ENCODE data around the gene SPTY2D1. TPM values are rescaled to one million over a fixed set of nuclear protein-coding genes. Genes with fewer than 3 reads are reported as not detected.

The SPTY2D1 gene
- total RNA-seq, 4 donors from 2014 or later = 14.2 to 19.3 (median 17.8) TPM

- no peak for TF ChIP-seq POLR2A (IDR thresholded peaks at IDR 0.05)
- no peak for TF ChIP-seq CTCF (IDR thresholded peaks at IDR 0.05)
Measured at GRCh38 chr11:18614667-18615066, 19.5 kb downstream of the SPTY2D1 start.

GRCh38 chr11:18612394-18612793, 21.7 kb downstream of the SPTY2D1 start:
- Histone ChIP-seq H3K9me3 (no peaks in the 10 kb centered on the region), H3K4me3 (no peak overlapping the region), H3K36me3 (peaks cover 0 to 76% (median 0%) of the 10 kb centered on the region in 3 donors), H3K27ac (no peak overlapping the region), H3K27me3 (no peaks in the 10 kb centered on the region), H3K4me1 (no peaks in the 10 kb centered on the region)
- no peak for DNase-seq
- TF ChIP-seq CTCF (IDR thresholded peaks at IDR 0.05) (no peak), POLR2A (IDR thresholded peaks at IDR 0.05) (no peak)

More at GRCh38 chr11:18614667-18615066, 19.5 kb downstream of the SPTY2D1 start:
- H3K36me3 ChIP-seq = peaks cover 0 to 55% (median 0%) of the 10 kb centered on the region in 3 donors
- DNase-seq = no peak
- no peaks in the 10 kb centered on the region for H3K27me3 ChIP-seq
- H3K4me3 ChIP-seq = no peak overlapping the region
- H3K9me3 ChIP-seq = no peaks in the 10 kb centered on the region
- peaks cover 0 to 10% (median 5%) of the 10 kb centered on the region in 4 donors for H3K4me1 ChIP-seq
- no peak overlapping the region for H3K27ac ChIP-seq

GRCh38 chr11:18611196-18611595, 22.9 kb downstream of the SPTY2D1 start:
- peaks cover 0 to 85% (median 0%) of the 10 kb centered on the region in 3 donors for H3K36me3 ChIP-seq
- no peaks in the 10 kb centered on the region for H3K9me3 ChIP-seq
- H3K27ac ChIP-seq = no peak overlapping the region
- no peak overlapping the region for H3K4me3 ChIP-seq
- no peak for TF ChIP-seq CTCF (IDR thresholded peaks at IDR 0.05)
- TF ChIP-seq POLR2A (IDR thresholded peaks at IDR 0.05) = no peak
- DNase-seq = no peak
- H3K27me3 ChIP-seq = no peaks in the 10 kb centered on the region
- no peaks in the 10 kb centered on the region for H3K4me1 ChIP-seq

GRCh38 chr11:18608376-18608775, 25.8 kb downstream of the SPTY2D1 start:
- H3K4me1 ChIP-seq = no peaks in the 10 kb centered on the region
- no peak for DNase-seq
- no peaks in the 10 kb centered on the region for H3K9me3 ChIP-seq
- no peak overlapping the region for H3K4me3 ChIP-seq
- H3K27ac ChIP-seq = no peak overlapping the region
- no peak for TF ChIP-seq CTCF (IDR thresholded peaks at IDR 0.05)
- TF ChIP-seq POLR2A (IDR thresholded peaks at IDR 0.05) = no peak
- H3K27me3 ChIP-seq = no peaks in the 10 kb centered on the region
- peaks cover 0 to 62% (median 0%) of the 10 kb centered on the region in 3 donors for H3K36me3 ChIP-seq

GRCh38 chr11:18600915-18601569, 33.1 kb downstream of the SPTY2D1 start:
- Histone ChIP-seq H3K4me3 (no peak overlapping the region), H3K36me3 (peaks cover 0 to 2% (median 0%) of the 10 kb centered on the region in 3 donors), H3K27me3 (no peaks in the 10 kb centered on the region), H3K9me3 (no peaks in the 10 kb centered on the region), H3K27ac (no peak overlapping the region), H3K4me1 (no peaks in the 10 kb centered on the region)
- DNase-seq = no peak
- no peak for TF ChIP-seq POLR2A (IDR thresholded peaks at IDR 0.05)
- TF ChIP-seq CTCF (IDR thresholded peaks at IDR 0.05) = no peak

Data from Peyer's patch (tissue), 4 donors.